ENCODE data around the gene MFSD1. TPM values are rescaled to one million over a fixed set of nuclear protein-coding genes. Genes with fewer than 3 reads are reported as not detected.

Gene MFSD1
- total and polyA plus RNA-seq, 2 of the 8 experiments (the other 6 are each of a cell fraction or from before 2014, with no cell fraction given): 9.3 to 11.5 TPM

DNA sequence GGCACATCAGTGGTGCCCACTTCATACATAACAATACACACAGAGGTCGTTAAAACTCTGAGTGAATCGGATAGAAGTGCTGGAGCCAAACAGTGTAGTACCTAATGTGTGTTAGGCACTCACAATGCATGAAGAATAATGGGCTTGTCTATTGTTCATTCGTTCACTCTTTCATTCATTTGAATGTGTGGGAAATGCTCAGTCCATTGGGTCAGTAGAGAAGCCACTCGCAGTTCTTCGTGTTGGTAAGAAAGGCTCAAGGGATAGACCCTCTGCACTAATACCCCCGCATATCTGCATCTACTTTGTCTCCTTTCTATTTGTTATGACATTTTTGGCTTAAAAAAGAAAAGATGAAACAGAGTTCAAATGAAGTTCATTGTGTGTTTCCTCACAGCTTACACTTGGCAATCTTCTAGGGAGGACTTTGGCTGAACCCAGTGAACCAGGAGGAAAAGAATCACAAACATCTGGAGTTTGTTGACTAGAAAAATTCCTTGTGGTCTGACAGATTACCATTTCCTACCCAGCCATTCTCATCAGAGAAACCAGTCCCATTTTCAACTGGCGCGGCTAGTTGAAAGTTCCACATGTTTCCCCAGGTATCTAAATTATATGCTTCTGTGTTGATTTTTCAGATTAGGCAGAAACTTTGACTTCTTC, 32.8 kb upstream of the MFSD1 start:
- no peaks in the 10 kb centered on the region for H3K36me3 ChIP-seq (ENCODE audit: control insufficient read depth in 2 of 4, insufficient read depth in 4 of 4, low read length in 3 of 4)
- H3K23ac ChIP-seq (ENCODE audit: insufficient read length): no peak overlapping the region
- H3K9ac ChIP-seq (replicated peaks in 1 of 4; ENCODE audit: extremely low read depth in 1 of 4, low read depth in 3 of 4, low read length in 3 of 4): no peak overlapping the region
- no peaks in the 10 kb centered on the region for H3K79me2 ChIP-seq (ENCODE audit: control insufficient read depth in 1 of 2, insufficient read depth in 2 of 2, low read length in 2 of 2)
- CTCF ChIA-PET (ENCODE audit: partially characterized antibody): interaction anchor here (1.8 kb wide), 1 partner anchor 26 kb away, joined by 6 read pairs; no protein-coding TSS in a partner anchor
- H3K27me3 ChIP-seq (replicated peaks in 1 of 4; ENCODE audit: control insufficient read depth in 3 of 4, extremely low read depth in 1 of 4, insufficient read depth in 3 of 4, low read length in 3 of 4): no peaks in the 10 kb centered on the region
- no peaks in the 10 kb centered on the region for H3K79me1 ChIP-seq (ENCODE audit: low read depth, low read length)
- no peak overlapping the region for H2BK20ac ChIP-seq (ENCODE audit: low read length)
- no peaks in the 10 kb centered on the region for H4K20me1 ChIP-seq (replicated peaks in 1 of 2; ENCODE audit: control insufficient read depth in 1 of 2, insufficient read depth in 2 of 2, low read length in 2 of 2)
- no peak overlapping the region for H4K5ac ChIP-seq (ENCODE audit: insufficient read length, low read depth, low read length)
- POLR2A ChIA-PET (ENCODE audit: partially characterized antibody): no interaction called here
- H4K8ac ChIP-seq (ENCODE audit: extremely low read depth, insufficient read depth, low read length): no peak overlapping the region
- H2AK5ac ChIP-seq (ENCODE audit: low read depth, low read length): no peak overlapping the region
- H3K9me3 ChIP-seq (ENCODE audit: insufficient read depth in 2 of 2, low read depth in 1 of 2, low read length in 1 of 2): no peaks in the 10 kb centered on the region
- no peaks in the 10 kb centered on the region for H3K23me2 ChIP-seq (ENCODE audit: low read depth, low read length)
- H3K14ac ChIP-seq (ENCODE audit: insufficient read length): no peak overlapping the region
- no peak overlapping the region for H2AFZ ChIP-seq (ENCODE audit: low read length)
- H3K4me3 ChIP-seq (ENCODE audit: extremely low read depth in 1 of 4, insufficient read depth in 2 of 4, low read depth in 3 of 4, low read length in 4 of 4): no peak overlapping the region
- no peak overlapping the region for H2BK12ac ChIP-seq (ENCODE audit: low read depth, low read length)
- H3K18ac ChIP-seq (ENCODE audit: extremely low read depth, low read length): no peak overlapping the region
- no peak for TF ChIP-seq MAFK (IDR thresholded peaks at IDR 0.05; ENCODE audit: low read depth, low read length)
- H4K91ac ChIP-seq (replicated peaks; ENCODE audit: insufficient read length, low read length): no peak overlapping the region
- H2BK120ac ChIP-seq (replicated peaks; ENCODE audit: low read depth, low read length): no peak overlapping the region
- H2BK15ac ChIP-seq (ENCODE audit: low read length): no peak overlapping the region
- no peak overlapping the region for H3K56ac ChIP-seq (replicated peaks; ENCODE audit: insufficient read length, low read depth, low read length)
- 90% methylated on average over 8 of the region's 8 CpGs; no CpG with 5 or more reads in 1 of the 2 experiments for WGBS, 2 experiments (ENCODE audit: extremely low coverage in 1 of 2, insufficient coverage in 1 of 2, insufficient read length in 1 of 2, insufficient replicate concordance in 2 of 2, low coverage in 1 of 2, low lambda C conversion rate in 2 of 2, missing lambda C conversion rate in 1 of 2)
- no peak overlapping the region for H2BK5ac ChIP-seq (ENCODE audit: low read depth, low read length)
- no peak overlapping the region for H3K4ac ChIP-seq (replicated peaks; ENCODE audit: insufficient read length, low read depth, low read length)
- 0 out of 4 replicates have a peak overlapping the region, but pooled peaks of 1 of the 2 experiments have one; percentile 22 for H3K4me2 ChIP-seq (ENCODE audit: insufficient read depth in 1 of 2, low read depth in 2 of 2, low read length in 2 of 2)
- H3K4me1 ChIP-seq (replicated peaks in 1 of 4; ENCODE audit: control insufficient read depth in 3 of 4, insufficient read depth in 4 of 4, low read length in 3 of 4): peaks cover 3 to 7% (median 7%) of the 10 kb centered on the region in 4 experiments; a peak in 4 of 7 replicates
- no peak for FAIRE-seq
- H3K27ac ChIP-seq (ENCODE audit: low read depth, low read length): no peak overlapping the region
- DNase-seq (ENCODE audit: low read depth in 1 of 2, low spot score in 2 of 2): no peak

Data from H1 (cell line).